Panc1 (cell line): ENCODE measurements around the gene MYLK. TPM values are rescaled to one million over a fixed set of nuclear protein-coding genes. Genes with fewer than 3 reads are reported as not detected.

ENCODE experiments used
- ATAC-seq: fragments of 200-7000 bp; cut with Tn5 transposase; 2 replicates; pipeline ENCODE4 v1.9.1; 2020; ENCODE audit warnings: mild to moderate bottlenecking, moderate library complexity
- BruUV-seq: library from RNA; stranded (reverse); fragments of 400-500 nt; replicated peaks from 2 replicates; lab custom pipeline; 2021; lab: Mats Ljungman, UMichigan
- CTCF ChIA-PET: fragments of 300-600 bp; sonication (Branson Sonifier 250); formaldehyde crosslinking; loops from one replicate; lab custom pipeline; 2022; ENCODE audit warnings: antibody characterized with exemption; lab: Charles Lee
- POLR2A ChIA-PET: fragments of 300-600 bp; sonication (Branson Sonifier 250); formaldehyde crosslinking; loops from one replicate; lab custom pipeline; 2022; ENCODE audit warnings: antibody characterized with exemption; lab: Charles Lee
- DNase-seq: peaks from one replicate; pipeline ENCODE4 v3.0.0-alpha.2; 2010; ENCODE audit warnings: low read depth, low spot score
- H3K27ac ChIP-seq: 2 replicates; pipeline ENCODE4 v1.5.1; 2011; ENCODE audit warnings: mild to moderate bottlenecking, low read length, inconsistent platforms
- H3K27me3 ChIP-seq: fragments of 200-500 bp; sonication (Bioruptor generic); 2 replicates; pipeline ENCODE4 v1.6.0; 2014; ENCODE audit warnings: low read length, inconsistent platforms; ENCODE audit not compliant: control insufficient read depth, insufficient read depth
- H3K36me3 ChIP-seq: fragments of 200-500 bp; sonication (Bioruptor generic); 2 replicates; pipeline ENCODE4 v1.5.1; 2014; ENCODE audit warnings: inconsistent platforms, mild to moderate bottlenecking, low read length, moderate library complexity; ENCODE audit not compliant: control insufficient read depth, insufficient read depth
- H3K4me1 ChIP-seq: 2 replicates; pipeline ENCODE4 v1.5.1; 2011; ENCODE audit warnings: inconsistent platforms, mild to moderate bottlenecking, low read length, moderate library complexity; ENCODE audit not compliant: control insufficient read depth, insufficient read depth
- H3K4me3 ChIP-seq, 2 experiments: 2 replicates each; pipeline ENCODE4 v1.5.1; 2011 to 2012; ENCODE audit warnings: low read depth in 2 of 2, low read length in 2 of 2, mild to moderate bottlenecking in 2 of 2, inconsistent platforms in 1 of 2, moderate library complexity in 1 of 2
- H3K9me3 ChIP-seq: fragments of 200-500 bp; sonication (Bioruptor generic); 2 replicates; pipeline ENCODE4 v1.5.1; 2014; ENCODE audit warnings: low read depth, mild to moderate bottlenecking, inconsistent platforms, low read length, moderate library complexity; ENCODE audit not compliant: control insufficient read depth, insufficient read depth
- POLR2AphosphoS5 ChIP-seq: IDR thresholded peaks from 2 replicates; pipeline ENCODE4 v1.6.1; 2012; ENCODE audit warnings: mild to moderate bottlenecking, low read depth, low read length, moderate library complexity
- SIN3A ChIP-seq: IDR thresholded peaks from 2 replicates; pipeline ENCODE4 v1.6.1; 2012; ENCODE audit warnings: low read depth, mild to moderate bottlenecking, low read length, moderate library complexity, borderline replicate concordance; ENCODE audit not compliant: insufficient read depth
- TCF7L2 ChIP-seq: IDR thresholded peaks from 2 replicates; pipeline ENCODE4 v1.6.1; 2011; ENCODE audit warnings: mild to moderate bottlenecking, low read depth, low read length, inconsistent platforms
- in situ Hi-C: cut with HindIII; loops from 2 replicates; pipeline ENCODE4 v1.10.0; 2016; ENCODE audit warnings: low sequenced_read_pairs, low pct_unique_long_range_greater_than_20kb
- intact Hi-C: fragments of 100-400 bp; cut with micrococcal nuclease; formaldehyde crosslinking; loops from one replicate; pipeline ENCODE4 v1.10.0; 2022; ENCODE audit not compliant: unreplicated experiment
- total RNA-seq: library from RNA; stranded (reverse); gene quantifications from one replicate; pipeline ENCODE4 v1.2.1, GENCODE V29; 2021; ENCODE audit not compliant: unreplicated experiment
- TF ChIP-seq, protein P1 (sequence below): fragments of 450-650 bp; IDR thresholded peaks from 2 replicates; pipeline ENCODE4 v1.5.1; 2017; ENCODE audit warnings: mild to moderate bottlenecking
- TF ChIP-seq, protein P2 (sequence below), 2 experiments: IDR thresholded peaks; 2 replicates each; pipeline ENCODE4 v1.6.1; 2011 to 2012; ENCODE audit warnings: low read depth in 2 of 2, control low read depth in 1 of 2, low read length in 1 of 2, mild to moderate bottlenecking in 1 of 2, moderate library complexity in 1 of 2; ENCODE audit not compliant: insufficient read depth in 1 of 2

Gene MYLK
- total RNA-seq, 1 experiment from 2014 or later: 29.7 TPM

DNA sequence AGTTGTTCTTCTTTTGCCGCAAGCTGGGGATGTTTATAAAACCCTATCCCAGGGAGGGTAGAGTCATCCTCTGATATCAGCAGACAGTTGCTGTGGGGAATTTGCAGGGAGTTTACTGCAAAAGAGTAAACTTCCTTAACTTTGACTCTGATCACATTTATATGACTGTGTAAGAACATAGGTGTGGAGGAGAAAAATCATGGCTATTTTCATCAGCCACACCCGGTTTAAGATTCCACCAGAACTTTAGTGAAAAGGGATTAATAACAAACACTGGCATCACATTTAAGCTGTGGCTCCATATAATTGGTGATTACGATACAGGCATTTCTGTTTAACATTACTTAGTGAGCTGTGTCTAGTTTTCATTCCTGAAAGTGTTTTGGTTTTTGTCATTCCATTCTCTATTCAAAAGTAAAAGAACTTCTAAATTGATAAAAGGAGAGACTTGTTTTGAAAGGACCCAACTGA is 143.1 kb downstream of the MYLK start:
- Histone ChIP-seq H3K9me3 (no peaks in the 10 kb centered on the region), H3K4me1 (no peaks in the 10 kb centered on the region), H3K4me3 (no peak overlapping the region), H3K27ac (no peak overlapping the region), H3K27me3 (no peaks in the 10 kb centered on the region), H3K36me3 (no peaks in the 10 kb centered on the region)
- DNase-seq (no peak), ATAC-seq (no peak)
- intact Hi-C loops (no loop called here), in situ Hi-C loops (no loop called here)
- BruUV-seq: no TSS peak
- TF ChIP-seq POLR2AphosphoS5 (no peak), SIN3A (no peak), TCF7L2 (no peak)
- TF ChIP-seq, protein P1, sequence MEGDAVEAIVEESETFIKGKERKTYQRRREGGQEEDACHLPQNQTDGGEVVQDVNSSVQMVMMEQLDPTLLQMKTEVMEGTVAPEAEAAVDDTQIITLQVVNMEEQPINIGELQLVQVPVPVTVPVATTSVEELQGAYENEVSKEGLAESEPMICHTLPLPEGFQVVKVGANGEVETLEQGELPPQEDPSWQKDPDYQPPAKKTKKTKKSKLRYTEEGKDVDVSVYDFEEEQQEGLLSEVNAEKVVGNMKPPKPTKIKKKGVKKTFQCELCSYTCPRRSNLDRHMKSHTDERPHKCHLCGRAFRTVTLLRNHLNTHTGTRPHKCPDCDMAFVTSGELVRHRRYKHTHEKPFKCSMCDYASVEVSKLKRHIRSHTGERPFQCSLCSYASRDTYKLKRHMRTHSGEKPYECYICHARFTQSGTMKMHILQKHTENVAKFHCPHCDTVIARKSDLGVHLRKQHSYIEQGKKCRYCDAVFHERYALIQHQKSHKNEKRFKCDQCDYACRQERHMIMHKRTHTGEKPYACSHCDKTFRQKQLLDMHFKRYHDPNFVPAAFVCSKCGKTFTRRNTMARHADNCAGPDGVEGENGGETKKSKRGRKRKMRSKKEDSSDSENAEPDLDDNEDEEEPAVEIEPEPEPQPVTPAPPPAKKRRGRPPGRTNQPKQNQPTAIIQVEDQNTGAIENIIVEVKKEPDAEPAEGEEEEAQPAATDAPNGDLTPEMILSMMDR: no peak
- TF ChIP-seq, protein P2, sequence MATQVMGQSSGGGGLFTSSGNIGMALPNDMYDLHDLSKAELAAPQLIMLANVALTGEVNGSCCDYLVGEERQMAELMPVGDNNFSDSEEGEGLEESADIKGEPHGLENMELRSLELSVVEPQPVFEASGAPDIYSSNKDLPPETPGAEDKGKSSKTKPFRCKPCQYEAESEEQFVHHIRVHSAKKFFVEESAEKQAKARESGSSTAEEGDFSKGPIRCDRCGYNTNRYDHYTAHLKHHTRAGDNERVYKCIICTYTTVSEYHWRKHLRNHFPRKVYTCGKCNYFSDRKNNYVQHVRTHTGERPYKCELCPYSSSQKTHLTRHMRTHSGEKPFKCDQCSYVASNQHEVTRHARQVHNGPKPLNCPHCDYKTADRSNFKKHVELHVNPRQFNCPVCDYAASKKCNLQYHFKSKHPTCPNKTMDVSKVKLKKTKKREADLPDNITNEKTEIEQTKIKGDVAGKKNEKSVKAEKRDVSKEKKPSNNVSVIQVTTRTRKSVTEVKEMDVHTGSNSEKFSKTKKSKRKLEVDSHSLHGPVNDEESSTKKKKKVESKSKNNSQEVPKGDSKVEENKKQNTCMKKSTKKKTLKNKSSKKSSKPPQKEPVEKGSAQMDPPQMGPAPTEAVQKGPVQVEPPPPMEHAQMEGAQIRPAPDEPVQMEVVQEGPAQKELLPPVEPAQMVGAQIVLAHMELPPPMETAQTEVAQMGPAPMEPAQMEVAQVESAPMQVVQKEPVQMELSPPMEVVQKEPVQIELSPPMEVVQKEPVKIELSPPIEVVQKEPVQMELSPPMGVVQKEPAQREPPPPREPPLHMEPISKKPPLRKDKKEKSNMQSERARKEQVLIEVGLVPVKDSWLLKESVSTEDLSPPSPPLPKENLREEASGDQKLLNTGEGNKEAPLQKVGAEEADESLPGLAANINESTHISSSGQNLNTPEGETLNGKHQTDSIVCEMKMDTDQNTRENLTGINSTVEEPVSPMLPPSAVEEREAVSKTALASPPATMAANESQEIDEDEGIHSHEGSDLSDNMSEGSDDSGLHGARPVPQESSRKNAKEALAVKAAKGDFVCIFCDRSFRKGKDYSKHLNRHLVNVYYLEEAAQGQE (IDR thresholded peaks at IDR 0.05; ENCODE audit: insufficient read depth in 1 of 2, low read depth in 2 of 2, low read length in 1 of 2): no peak
- ChIA-PET CTCF (interaction anchor here (1.2 kb wide), 1 partner anchor 17 kb away, joined by 14 read pairs; no protein-coding TSS in a partner anchor), POLR2A (no interaction called here)

DNA sequence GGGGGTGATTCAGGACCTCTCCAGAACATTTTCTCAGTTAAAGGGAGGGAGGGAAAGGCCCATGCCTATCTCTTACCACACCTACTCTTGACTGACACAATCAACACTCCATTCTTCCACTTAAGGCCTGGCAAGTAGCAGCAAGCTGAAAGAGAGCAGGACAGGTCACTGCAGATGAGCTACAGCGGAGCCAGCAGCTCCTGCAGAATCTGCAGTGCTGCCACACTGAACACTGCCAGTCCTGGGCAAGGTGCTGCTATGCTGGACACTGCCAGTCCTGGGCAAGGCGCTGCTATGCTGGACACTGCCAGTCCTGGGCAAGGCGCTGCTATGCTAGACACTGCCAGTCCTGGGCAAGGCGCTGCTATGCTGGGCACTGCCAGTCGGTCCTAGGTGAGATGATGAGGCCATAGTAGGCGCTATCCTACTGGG is 143.7 kb downstream of the MYLK start:
- ChIA-PET CTCF (interaction anchor here (1.2 kb wide), 1 partner anchor 16 kb away, joined by 14 read pairs; no protein-coding TSS in a partner anchor), POLR2A (no interaction called here)
- TF ChIP-seq TCF7L2: no peak
- TF ChIP-seq, protein P1: no peak
- TF ChIP-seq POLR2AphosphoS5: no peak
- TF ChIP-seq, protein P2 (IDR thresholded peaks at IDR 0.05; ENCODE audit: insufficient read depth in 1 of 2, low read depth in 2 of 2, low read length in 1 of 2): no peak
- no peak for TF ChIP-seq SIN3A
- Histone ChIP-seq H3K27me3 (no peaks in the 10 kb centered on the region), H3K4me1 (no peaks in the 10 kb centered on the region), H3K4me3 (no peak overlapping the region), H3K36me3 (no peaks in the 10 kb centered on the region), H3K27ac (no peak overlapping the region), H3K9me3 (no peaks in the 10 kb centered on the region)
- intact Hi-C loops (no loop called here), in situ Hi-C loops (no loop called here)
- ATAC-seq: peak; percentile 28; the same call in 1 of the 2 replicates
- no peak for DNase-seq
- no TSS peak for BruUV-seq
